Gastrocnemius medialis (tissue), 4 donors: ENCODE measurements around the gene CCDC50.

Source experiments
- POLR2A ChIP-seq, 2 donors: fragments of 450-650 bp; IDR thresholded peaks; one replicate each; pipeline ENCODE4 v1.6.1; 2017; ENCODE audit warnings: antibody characterized with exemption in 2 of 2, mild to moderate bottlenecking in 2 of 2, moderate library complexity in 2 of 2
- TF ChIP-seq, protein P1 (sequence below), 5 experiments: fragments of 450-650 bp in 3 of 5; fragments of 200-600 bp in 2 of 5; sonication (generic) in 2 of 5; IDR thresholded peaks in 4 of 5; conservative IDR thresholded peaks in 1 of 5; 1 replicate in 4 of 5; 2 replicates in 1 of 5; pipeline ENCODE4 v1.5.1; 2016 to 2019; ENCODE audit warnings: antibody characterized with exemption in 5 of 5, mild to moderate bottlenecking in 3 of 5, moderate library complexity in 3 of 5

DNA sequence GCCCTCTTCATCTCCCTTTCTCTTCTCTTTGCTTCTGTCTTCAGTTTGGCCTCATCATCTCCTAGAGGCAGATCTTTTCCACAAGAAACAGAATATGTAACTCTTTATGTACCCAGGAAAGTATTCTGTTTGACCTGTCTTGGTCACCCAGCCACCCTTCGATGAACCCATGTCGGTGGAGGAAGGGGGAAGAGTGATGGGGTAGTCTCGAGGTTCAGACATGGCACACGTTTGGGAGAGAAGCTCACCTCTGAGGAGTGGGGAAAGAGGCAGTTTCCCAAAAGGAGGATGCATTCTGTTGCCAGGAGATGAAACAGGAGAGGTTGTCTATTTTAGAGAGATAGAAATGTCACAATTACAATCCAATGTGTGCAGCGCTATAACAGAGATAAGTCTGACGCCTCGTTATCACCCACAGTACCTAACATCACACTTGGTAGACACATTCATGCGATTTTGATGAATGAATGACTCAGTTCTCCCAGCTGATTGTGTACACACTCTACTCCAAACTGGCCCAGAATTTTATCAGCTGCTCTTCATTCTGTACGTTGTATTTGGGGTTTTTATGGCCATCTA is 722 bp upstream of the CCDC50 start:
- TF ChIP-seq, protein P1, sequence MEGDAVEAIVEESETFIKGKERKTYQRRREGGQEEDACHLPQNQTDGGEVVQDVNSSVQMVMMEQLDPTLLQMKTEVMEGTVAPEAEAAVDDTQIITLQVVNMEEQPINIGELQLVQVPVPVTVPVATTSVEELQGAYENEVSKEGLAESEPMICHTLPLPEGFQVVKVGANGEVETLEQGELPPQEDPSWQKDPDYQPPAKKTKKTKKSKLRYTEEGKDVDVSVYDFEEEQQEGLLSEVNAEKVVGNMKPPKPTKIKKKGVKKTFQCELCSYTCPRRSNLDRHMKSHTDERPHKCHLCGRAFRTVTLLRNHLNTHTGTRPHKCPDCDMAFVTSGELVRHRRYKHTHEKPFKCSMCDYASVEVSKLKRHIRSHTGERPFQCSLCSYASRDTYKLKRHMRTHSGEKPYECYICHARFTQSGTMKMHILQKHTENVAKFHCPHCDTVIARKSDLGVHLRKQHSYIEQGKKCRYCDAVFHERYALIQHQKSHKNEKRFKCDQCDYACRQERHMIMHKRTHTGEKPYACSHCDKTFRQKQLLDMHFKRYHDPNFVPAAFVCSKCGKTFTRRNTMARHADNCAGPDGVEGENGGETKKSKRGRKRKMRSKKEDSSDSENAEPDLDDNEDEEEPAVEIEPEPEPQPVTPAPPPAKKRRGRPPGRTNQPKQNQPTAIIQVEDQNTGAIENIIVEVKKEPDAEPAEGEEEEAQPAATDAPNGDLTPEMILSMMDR (IDR thresholded peaks at IDR 0.05 in 4 of 5, conservative IDR thresholded peaks at IDR 0.05 in 1 of 5), result no peak
- TF ChIP-seq POLR2A (IDR thresholded peaks at IDR 0.05), result no peak
